Epithelial cell of proximal tubule (primary cell): ENCODE measurements around the gene CNIH2. TPM values are rescaled to one million over a fixed set of nuclear protein-coding genes. Genes with fewer than 3 reads are reported as not detected.

Experiments
- DNase-seq: peaks from one replicate; pipeline ENCODE4 v3.0.0-alpha.2; 2011; ENCODE audit warnings: low read depth
- H3K4me3 ChIP-seq: 2 replicates; pipeline ENCODE4 v1.5.1; 2011; ENCODE audit warnings: low read depth, mild to moderate bottlenecking, low read length
- CTCF ChIP-seq: conservative IDR thresholded peaks from 2 replicates; pipeline ENCODE4 v1.5.1; 2012; ENCODE audit warnings: low read depth, mild to moderate bottlenecking, low read length
- total RNA-seq: library from RNA; depleted of rRNA; stranded (reverse); fragments of >200 nt; gene quantifications from 2 replicates; pipeline ENCODE4 v1.2.3, GENCODE V29; 2015

CNIH2 gene
- total RNA-seq, 1 donor from 2014 or later: 0.58 TPM

GRCh38 chr11:66281001-66281400, 3.0 kb downstream of the CNIH2 start:
- no peak overlapping the region for H3K4me3 ChIP-seq
- no peak for TF ChIP-seq CTCF
- no peak for DNase-seq

DNA sequence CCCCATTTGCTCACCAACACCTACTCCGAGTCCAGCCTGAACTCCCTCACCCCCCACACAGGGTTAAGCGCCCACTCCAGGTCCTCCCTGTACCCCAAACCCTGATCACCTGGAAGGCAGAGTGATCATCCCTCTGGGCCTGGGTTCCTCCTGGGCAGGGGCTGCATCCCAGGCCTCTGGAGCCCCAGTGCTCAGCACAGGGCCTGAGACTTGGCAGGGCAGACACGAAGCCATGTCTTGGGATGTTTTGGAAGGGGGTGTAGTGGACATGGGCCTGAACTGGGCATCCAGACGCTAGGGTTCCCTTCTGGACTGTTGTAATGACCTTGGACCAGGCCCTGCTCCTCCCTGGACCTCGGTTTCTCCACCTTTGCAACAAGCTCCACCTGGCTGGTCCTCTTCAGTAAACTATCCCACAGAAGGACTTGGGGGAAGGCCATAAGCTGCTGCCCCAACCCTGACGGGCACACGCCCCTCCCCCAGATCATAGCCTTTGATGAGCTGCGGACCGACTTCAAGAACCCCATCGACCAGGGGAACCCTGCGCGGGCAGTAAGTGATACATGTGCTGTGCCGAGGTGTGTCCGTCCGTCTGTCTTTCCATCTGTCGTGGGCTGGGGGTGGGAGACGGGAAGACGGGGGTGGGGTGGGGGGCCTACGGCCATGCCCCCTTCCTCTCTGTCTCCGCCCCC, 3.9 kb downstream of the CNIH2 start:
- no peak for TF ChIP-seq CTCF
- DNase-seq: no peak
- no peak overlapping the region for H3K4me3 ChIP-seq

DNA sequence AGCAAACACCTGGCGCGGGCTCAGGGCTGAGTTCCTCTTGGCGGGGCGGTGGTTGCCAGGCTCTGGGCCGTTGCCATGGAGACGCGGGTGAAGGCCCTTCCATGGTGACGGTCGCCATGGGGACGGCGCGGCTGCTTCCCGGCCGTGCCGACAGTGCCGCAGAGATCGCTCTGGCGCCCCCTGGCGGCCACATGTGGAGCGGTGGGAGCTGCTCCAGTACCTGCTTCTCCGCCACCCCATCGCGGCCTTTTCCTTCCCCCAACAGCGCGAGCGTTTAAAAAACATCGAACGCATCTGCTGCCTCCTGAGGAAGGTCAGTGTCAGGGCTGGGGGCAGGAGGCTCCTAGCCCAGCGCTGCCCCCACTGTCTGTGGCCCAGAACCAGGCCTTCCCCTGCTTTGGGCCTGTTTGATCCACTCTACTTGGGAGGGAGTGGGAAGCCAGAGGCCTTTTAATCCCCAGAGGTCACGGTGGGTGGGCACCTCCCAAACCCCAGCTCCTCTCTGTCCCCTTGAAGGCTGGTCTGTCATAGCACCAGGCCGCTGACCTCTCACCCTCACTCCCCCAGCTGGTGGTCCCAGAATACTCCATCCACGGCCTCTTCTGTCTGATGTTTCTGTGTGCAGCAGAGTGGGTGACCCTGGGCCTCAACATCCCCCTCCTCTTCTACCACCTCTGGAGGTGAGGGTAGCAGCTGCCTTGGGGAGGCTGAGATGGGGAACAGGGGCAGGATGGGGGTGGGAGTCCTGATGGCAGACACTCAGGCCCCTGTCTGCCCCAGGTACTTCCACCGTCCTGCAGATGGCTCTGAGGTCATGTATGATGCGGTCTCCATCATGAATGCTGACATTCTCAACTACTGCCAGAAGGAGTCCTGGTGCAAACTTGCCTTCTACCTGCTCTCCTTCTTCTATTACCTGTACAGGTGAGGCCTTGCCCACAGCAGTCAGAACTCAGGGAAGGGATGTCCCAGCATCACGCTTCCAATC, 4.8 kb downstream of the CNIH2 start:
- no peak overlapping the region for H3K4me3 ChIP-seq
- TF ChIP-seq CTCF: peak; percentile 88
- no peak for DNase-seq

DNA sequence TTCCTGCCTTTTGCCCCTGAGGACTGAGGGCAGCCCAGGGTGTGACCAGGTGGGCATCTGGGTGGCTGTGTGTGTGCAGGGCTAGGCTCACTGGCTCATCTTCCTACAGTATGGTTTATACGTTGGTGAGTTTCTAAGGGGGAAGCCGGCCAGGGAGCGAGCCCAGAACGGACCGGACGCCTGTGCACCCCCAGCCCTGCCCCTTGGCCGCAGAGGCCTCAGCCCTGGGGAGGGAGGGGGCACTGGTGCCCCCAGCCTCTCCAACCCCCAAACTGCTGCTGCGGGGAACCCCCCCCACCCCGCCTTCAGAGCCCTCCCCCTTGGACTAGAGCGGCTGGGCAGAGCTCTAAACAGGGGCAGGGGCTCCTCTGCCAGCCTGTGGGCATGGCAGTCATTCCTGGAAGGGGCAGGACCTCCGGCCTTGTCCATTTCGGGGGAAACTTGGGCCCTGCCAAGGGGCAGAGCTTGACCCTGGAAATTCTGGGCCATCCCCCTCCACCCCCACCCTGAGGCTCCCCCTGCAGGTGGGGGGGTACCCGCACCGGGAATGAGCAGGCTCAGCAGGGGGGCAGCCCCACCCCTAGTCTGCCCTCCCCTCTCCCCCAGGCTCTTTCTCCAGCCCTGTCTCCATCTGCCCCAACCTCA, 5.6 kb downstream of the CNIH2 start:
- no peak overlapping the region for H3K4me3 ChIP-seq
- no peak for TF ChIP-seq CTCF
- DNase-seq: no peak

GRCh38 chr11:66284526-66285078, 6.6 kb downstream of the CNIH2 start:
- TF ChIP-seq CTCF: no peak
- DNase-seq: no peak
- no peak overlapping the region for H3K4me3 ChIP-seq

DNA sequence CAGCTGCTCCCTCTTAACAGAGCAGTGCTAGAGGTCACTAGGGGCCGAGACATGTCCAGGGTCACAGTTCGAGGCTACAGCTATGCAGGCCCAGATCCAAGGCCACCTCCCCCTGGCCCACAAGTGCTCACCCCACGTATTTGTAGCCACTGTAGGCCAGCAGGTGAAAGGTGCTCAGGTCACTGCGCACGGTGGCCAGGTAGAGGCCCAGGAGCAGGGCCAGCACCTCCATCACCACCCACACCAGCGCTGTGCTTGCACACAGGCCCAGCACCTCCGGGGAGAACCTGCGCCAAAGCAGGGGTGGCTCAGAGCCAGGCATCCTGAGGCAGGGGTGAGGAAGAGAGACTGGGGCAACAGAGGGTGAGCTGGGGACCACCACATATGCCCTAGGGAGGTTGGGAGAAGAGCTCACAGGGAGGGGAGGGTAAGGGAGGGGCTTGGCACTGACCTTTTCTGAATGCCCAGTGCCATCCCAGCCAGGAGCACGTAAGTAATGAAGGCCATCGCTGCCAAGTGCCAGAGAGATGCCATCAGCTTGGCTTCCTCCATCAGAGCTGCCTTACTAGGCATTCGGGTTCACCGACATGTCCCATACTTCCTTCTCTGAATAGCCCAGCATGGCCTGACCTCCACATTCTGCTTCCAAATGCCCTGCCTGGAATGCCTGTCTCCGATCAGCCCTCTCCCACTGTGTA, 7.4 kb downstream of the CNIH2 start:
- DNase-seq: no peak
- no peak for TF ChIP-seq CTCF
- no peak overlapping the region for H3K4me3 ChIP-seq
